Tibial nerve (tissue), 3 donors: ENCODE measurements around the gene NAA50.

Source experiments
- EP300 ChIP-seq, 2 donors: sonication (generic); formaldehyde crosslinking; IDR thresholded peaks; one replicate each; pipeline ENCODE4 v1.6.1; 2017; ENCODE audit warnings: antibody characterized with exemption in 2 of 2, mild to moderate bottlenecking in 1 of 2
- POLR2A ChIP-seq, 2 donors: fragments of 450-650 bp; IDR thresholded peaks; one replicate each; pipeline ENCODE4 v1.6.1; 2017; ENCODE audit warnings: antibody characterized with exemption in 2 of 2, mild to moderate bottlenecking in 2 of 2, moderate library complexity in 2 of 2

DNA sequence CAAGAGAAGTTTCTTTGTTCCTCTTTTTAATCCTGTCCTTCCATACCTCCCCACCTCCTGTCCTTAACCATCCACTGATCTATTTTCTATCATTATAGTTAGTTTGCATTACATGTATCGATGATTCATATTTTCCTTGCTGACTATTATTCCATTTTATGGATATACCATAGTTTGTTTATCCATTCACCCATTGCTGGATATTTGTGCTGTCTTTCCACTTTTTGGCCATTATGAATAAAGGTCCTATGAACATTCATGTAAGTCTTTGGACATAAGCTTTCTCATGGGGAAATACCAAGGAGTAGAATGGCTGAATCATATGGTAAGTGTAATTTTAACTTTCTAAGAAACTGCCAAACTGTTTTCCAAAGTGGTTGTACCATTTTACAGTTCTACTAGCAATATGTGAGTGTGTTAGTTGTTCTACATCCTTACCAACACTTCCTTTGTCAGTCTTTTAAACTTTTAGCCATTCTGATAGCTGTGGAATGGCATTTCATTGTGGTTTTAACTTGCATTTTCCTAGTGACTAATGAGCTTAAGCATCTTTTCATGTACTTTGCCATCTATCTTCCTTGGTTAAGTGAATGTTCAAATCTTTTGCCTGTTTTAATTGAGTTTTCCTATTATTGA lies 12.5 kb upstream of the NAA50 start:
- TF ChIP-seq EP300 (IDR thresholded peaks at IDR 0.05) (no peak), POLR2A (IDR thresholded peaks at IDR 0.05) (no peak)
